Measurements from ENCODE around the gene RCN1. TPM values are rescaled to one million over a fixed set of nuclear protein-coding genes. Genes with fewer than 3 reads are reported as not detected.

The RCN1 gene
- total RNA-seq, 1 experiment from 2014 or later: 99.8 TPM

DNA sequence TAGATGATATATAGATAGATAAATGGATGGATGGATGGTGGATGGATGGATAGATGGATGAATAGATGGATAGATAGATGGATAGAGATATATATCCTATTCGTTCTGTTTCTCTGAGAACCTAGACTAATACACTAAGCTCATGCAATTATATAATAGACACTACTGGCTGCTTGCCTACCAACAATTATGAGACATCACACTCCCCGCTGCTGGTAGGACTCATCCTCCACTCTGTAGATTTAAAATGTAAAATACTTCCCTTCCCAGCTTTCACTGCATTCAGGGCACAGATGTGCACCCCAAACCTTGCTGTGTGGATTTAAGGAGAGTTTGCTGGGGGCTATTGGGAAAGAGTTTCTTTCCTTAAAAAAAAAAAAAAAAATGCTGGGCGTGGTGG, 28.3 kb upstream of the RCN1 start:
- intact Hi-C loops (cut with micrococcal nuclease): no loop called here
- no peaks in the 10 kb centered on the region for H4K20me1 ChIP-seq (ENCODE audit: insufficient read depth)
- POLR2A ChIA-PET: no interaction called here
- no peaks in the 10 kb centered on the region for H3K4me1 ChIP-seq (ENCODE audit: control insufficient read depth in 1 of 2, insufficient read depth in 2 of 2, low read length in 2 of 2)
- no peaks in the 10 kb centered on the region for H3K9me2 ChIP-seq (ENCODE audit: insufficient read depth)
- no peak for TF ChIP-seq ZNF274 (IDR thresholded peaks at IDR 0.05; ENCODE audit: low read depth, low read length)
- no peak for TF ChIP-seq JUND (IDR thresholded peaks at IDR 0.05)
- no peak for TF ChIP-seq RAD21 (IDR thresholded peaks at IDR 0.05; ENCODE audit: low read depth)
- no peak for TF ChIP-seq YY1 (IDR thresholded peaks at IDR 0.05; ENCODE audit: extremely low read depth, insufficient replicate concordance, low read depth, low read length)
- TF ChIP-seq EZH2 (IDR thresholded peaks at IDR 0.05): no peak
- no peak for TF ChIP-seq SRF (IDR thresholded peaks at IDR 0.05; ENCODE audit: low read depth)
- no peak for TF ChIP-seq SP1 (IDR thresholded peaks at IDR 0.05; ENCODE audit: low read depth)
- TF ChIP-seq CTCF (IDR thresholded peaks at IDR 0.05 in 2 of 3, conservative IDR thresholded peaks at IDR 0.05 in 1 of 3; ENCODE audit: borderline replicate concordance in 1 of 3, insufficient read depth in 1 of 3, low read depth in 2 of 3, low read length in 2 of 3): no peak
- no peak for TF ChIP-seq SIN3A (IDR thresholded peaks at IDR 0.05; ENCODE audit: low read depth)
- TF ChIP-seq CEBPB (IDR thresholded peaks at IDR 0.05; ENCODE audit: low read depth): no peak
- TF ChIP-seq ZFX (IDR thresholded peaks at IDR 0.05): no peak
- TF ChIP-seq TCF7L2 (IDR thresholded peaks at IDR 0.05; ENCODE audit: borderline replicate concordance, extremely low read depth, insufficient read depth, insufficient read length): no peak
- TF ChIP-seq EZH2phosphoT487 (IDR thresholded peaks at IDR 0.05; ENCODE audit: borderline replicate concordance): no peak
- no peak for TF ChIP-seq ZBTB33 (IDR thresholded peaks at IDR 0.05; ENCODE audit: extremely low read depth, insufficient replicate concordance, low read length)
- no peak for TF ChIP-seq EGR1 (IDR thresholded peaks at IDR 0.05; ENCODE audit: low read depth)
- TF ChIP-seq CBX3 (IDR thresholded peaks at IDR 0.05; ENCODE audit: low read depth): no peak
- TF ChIP-seq, protein P1, sequence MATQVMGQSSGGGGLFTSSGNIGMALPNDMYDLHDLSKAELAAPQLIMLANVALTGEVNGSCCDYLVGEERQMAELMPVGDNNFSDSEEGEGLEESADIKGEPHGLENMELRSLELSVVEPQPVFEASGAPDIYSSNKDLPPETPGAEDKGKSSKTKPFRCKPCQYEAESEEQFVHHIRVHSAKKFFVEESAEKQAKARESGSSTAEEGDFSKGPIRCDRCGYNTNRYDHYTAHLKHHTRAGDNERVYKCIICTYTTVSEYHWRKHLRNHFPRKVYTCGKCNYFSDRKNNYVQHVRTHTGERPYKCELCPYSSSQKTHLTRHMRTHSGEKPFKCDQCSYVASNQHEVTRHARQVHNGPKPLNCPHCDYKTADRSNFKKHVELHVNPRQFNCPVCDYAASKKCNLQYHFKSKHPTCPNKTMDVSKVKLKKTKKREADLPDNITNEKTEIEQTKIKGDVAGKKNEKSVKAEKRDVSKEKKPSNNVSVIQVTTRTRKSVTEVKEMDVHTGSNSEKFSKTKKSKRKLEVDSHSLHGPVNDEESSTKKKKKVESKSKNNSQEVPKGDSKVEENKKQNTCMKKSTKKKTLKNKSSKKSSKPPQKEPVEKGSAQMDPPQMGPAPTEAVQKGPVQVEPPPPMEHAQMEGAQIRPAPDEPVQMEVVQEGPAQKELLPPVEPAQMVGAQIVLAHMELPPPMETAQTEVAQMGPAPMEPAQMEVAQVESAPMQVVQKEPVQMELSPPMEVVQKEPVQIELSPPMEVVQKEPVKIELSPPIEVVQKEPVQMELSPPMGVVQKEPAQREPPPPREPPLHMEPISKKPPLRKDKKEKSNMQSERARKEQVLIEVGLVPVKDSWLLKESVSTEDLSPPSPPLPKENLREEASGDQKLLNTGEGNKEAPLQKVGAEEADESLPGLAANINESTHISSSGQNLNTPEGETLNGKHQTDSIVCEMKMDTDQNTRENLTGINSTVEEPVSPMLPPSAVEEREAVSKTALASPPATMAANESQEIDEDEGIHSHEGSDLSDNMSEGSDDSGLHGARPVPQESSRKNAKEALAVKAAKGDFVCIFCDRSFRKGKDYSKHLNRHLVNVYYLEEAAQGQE (IDR thresholded peaks at IDR 0.05; ENCODE audit: low read depth): no peak
- TF ChIP-seq, protein P2, sequence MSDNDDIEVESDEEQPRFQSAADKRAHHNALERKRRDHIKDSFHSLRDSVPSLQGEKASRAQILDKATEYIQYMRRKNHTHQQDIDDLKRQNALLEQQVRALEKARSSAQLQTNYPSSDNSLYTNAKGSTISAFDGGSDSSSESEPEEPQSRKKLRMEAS (IDR thresholded peaks at IDR 0.05): no peak
- TF ChIP-seq, protein P3, sequence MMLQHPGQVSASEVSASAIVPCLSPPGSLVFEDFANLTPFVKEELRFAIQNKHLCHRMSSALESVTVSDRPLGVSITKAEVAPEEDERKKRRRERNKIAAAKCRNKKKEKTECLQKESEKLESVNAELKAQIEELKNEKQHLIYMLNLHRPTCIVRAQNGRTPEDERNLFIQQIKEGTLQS (IDR thresholded peaks at IDR 0.05): no peak
- TF ChIP-seq FOSL1 (IDR thresholded peaks at IDR 0.05; ENCODE audit: low read depth): no peak
- CTCF ChIA-PET: no interaction called here
- H3K4me2 ChIP-seq (ENCODE audit: low read length): no peak overlapping the region
- no peak overlapping the region for H3K27ac ChIP-seq (ENCODE audit: low read depth, low read length)
- H3K4me3 ChIP-seq (replicated peaks in 1 of 2; ENCODE audit: low read depth in 1 of 2, low read length in 2 of 2): no peak overlapping the region
- DNase-seq (ENCODE audit: low read depth, low spot score) (no peak), ATAC-seq (no peak)
- H3K79me2 ChIP-seq (ENCODE audit: insufficient read depth, low read length): no peaks in the 10 kb centered on the region
- H3K36me3 ChIP-seq (ENCODE audit: control insufficient read depth in 1 of 2, insufficient read depth in 2 of 2, low read length in 2 of 2): no peaks in the 10 kb centered on the region
- RAD21 ChIA-PET (ENCODE audit: low non-redundant PET in 1 of 2, low total read pairs in 2 of 2, uncharacterized antibody in 2 of 2, unreplicated experiment in 2 of 2): no interaction called here
- H3K27me3 ChIP-seq (ENCODE audit: insufficient read depth, low read length): peaks cover 4% of the 10 kb centered on the region; the same call in 1 of the 2 replicates
- H3K9me3 ChIP-seq (ENCODE audit: control insufficient read depth in 1 of 2, insufficient read depth in 1 of 2, low read depth in 1 of 2, low read length in 2 of 2): no peaks in the 10 kb centered on the region
- H3K9ac ChIP-seq (ENCODE audit: low read length): no peak overlapping the region
- BruUV-seq (replicated peaks): no TSS peak
- no peak overlapping the region for H2AFZ ChIP-seq (ENCODE audit: low read depth, low read length, poor library complexity, severe bottlenecking)
